Peyer's patch (tissue), 4 donors: ENCODE results near the gene AHRR. TPM values are rescaled to one million over a fixed set of nuclear protein-coding genes. Genes with fewer than 3 reads are reported as not detected.
"Not testable (repeated sequence)": the region's sequence is repeated elsewhere in the genome, so short reads cannot be mapped to it uniquely, and the experiment has no call there.

ENCODE experiments used
- DNase-seq, 3 donors: peaks; one replicate each; pipeline ENCODE4 v3.0.0-alpha.2; 2017 to 2019
- H3K27ac ChIP-seq, 4 donors: fragments of 200-600 bp; sonication (generic); one replicate each; pipeline ENCODE4 v1.5.1; 2016 to 2019
- H3K27me3 ChIP-seq, 2 donors: fragments of 200-600 bp; sonication (generic); one replicate each; pipeline ENCODE4 v1.5.1; 2019
- H3K36me3 ChIP-seq, 3 donors: fragments of 200-600 bp; sonication (generic); one replicate each; pipeline ENCODE4 v1.5.1; 2016 to 2019
- H3K4me1 ChIP-seq, 4 donors: fragments of 200-600 bp; sonication (generic); one replicate each; pipeline ENCODE4 v1.5.1; 2016 to 2019
- H3K4me3 ChIP-seq, 4 donors: fragments of 200-600 bp; sonication (generic); 1 replicate in 3 of 4; 2 replicates in 1 of 4; pipeline ENCODE4 v1.5.1; 2016 to 2019; ENCODE audit warnings: mild to moderate bottlenecking in 1 of 4
- H3K9me3 ChIP-seq, 4 donors: fragments of 200-600 bp; sonication (generic); one replicate each; pipeline ENCODE4 v1.5.1; 2016 to 2019; ENCODE audit warnings: mild to moderate bottlenecking in 1 of 4
- CTCF ChIP-seq, 6 experiments: fragments of 450-650 bp in 4 of 6; fragments of 200-600 bp in 2 of 6; sonication (generic) in 1 of 6; IDR thresholded peaks; one replicate each; pipeline ENCODE4 v1.5.1; 2017 to 2019; ENCODE audit warnings: antibody characterized with exemption in 6 of 6, mild to moderate bottlenecking in 3 of 6, moderate library complexity in 1 of 6
- POLR2A ChIP-seq, 2 donors: fragments of 450-650 bp; IDR thresholded peaks; one replicate each; pipeline ENCODE4 v1.5.1; 2017; ENCODE audit warnings: antibody characterized with exemption in 2 of 2, mild to moderate bottlenecking in 2 of 2, moderate library complexity in 2 of 2
- total RNA-seq, 4 donors: library from RNA; depleted of rRNA; stranded (reverse); fragments of >200 nt; gene quantifications; one replicate each; pipeline ENCODE4 v1.1.0, GENCODE V29; 2016

The AHRR gene
- total RNA-seq, 4 donors from 2014 or later, result 1.6 to 28.1 (median 2.4) TPM

GRCh38 chr5:378301-378891, 56.9 kb downstream of the AHRR start:
- peaks cover 0 to 7% (median 3%) of the 10 kb centered on the region in 4 donors for H3K4me1 ChIP-seq
- peak in 2 of 3 donors; percentile 6 to 39 for DNase-seq
- peaks cover 0 to 4% of the 10 kb centered on the region in 2 donors for H3K27me3 ChIP-seq
- no peak overlapping the region for H3K4me3 ChIP-seq
- H3K36me3 ChIP-seq, result no peaks in the 10 kb centered on the region
- H3K9me3 ChIP-seq, result no peaks in the 10 kb centered on the region
- no peak overlapping the region for H3K27ac ChIP-seq
- TF ChIP-seq CTCF (IDR thresholded peaks at IDR 0.05) (no peak), POLR2A (IDR thresholded peaks at IDR 0.05) (no peak)

DNA sequence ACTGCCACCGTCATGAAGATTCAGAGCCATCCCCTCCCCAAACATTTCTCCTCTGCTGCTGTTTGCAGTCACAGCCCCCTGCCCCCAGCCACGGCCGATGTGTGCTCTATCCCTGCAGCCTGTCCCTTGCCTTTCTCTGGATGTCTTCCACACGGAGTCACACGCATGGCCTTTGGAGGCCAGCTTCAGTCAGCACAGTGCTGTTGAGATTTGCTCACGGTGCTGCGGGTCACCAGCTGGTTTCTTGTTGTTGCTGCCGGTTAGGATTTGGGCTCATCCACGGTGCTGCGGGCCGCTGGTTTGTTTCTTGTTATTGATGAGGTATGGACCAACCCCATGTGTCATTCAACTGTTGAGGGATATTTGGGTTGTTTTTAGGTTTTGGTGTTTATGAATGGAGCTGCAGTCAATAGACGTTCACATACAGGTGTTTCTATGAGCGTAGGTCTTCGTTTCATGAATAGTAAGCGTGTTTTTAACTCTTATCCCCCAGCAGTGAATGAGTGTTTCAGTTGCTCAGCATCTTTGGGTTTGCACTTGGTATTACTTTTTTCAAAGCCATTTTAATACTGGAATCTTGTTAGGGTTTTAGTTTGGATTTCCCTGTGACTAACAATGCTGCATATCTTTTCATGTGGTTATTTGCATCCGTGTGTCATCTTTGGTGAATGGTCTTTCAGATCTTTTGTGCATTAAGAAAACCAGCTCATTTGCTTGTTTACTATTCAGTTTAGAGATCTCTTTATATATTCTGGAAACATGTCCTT, 57.6 kb downstream of the AHRR start:
- Histone ChIP-seq H3K4me1 (peaks cover 0 to 2% (median under 1%) of the 10 kb centered on the region in 4 donors), H3K36me3 (no peaks in the 10 kb centered on the region), H3K27me3 (peaks cover 0 to under 1% of the 10 kb centered on the region in 2 donors), H3K27ac (no peak overlapping the region), H3K9me3 (no peaks in the 10 kb centered on the region), H3K4me3 (no peak overlapping the region)
- TF ChIP-seq POLR2A (IDR thresholded peaks at IDR 0.05) (no peak), CTCF (IDR thresholded peaks at IDR 0.05) (no peak)
- peak in 2 of 3 donors; percentile 11 to 31 for DNase-seq

DNA sequence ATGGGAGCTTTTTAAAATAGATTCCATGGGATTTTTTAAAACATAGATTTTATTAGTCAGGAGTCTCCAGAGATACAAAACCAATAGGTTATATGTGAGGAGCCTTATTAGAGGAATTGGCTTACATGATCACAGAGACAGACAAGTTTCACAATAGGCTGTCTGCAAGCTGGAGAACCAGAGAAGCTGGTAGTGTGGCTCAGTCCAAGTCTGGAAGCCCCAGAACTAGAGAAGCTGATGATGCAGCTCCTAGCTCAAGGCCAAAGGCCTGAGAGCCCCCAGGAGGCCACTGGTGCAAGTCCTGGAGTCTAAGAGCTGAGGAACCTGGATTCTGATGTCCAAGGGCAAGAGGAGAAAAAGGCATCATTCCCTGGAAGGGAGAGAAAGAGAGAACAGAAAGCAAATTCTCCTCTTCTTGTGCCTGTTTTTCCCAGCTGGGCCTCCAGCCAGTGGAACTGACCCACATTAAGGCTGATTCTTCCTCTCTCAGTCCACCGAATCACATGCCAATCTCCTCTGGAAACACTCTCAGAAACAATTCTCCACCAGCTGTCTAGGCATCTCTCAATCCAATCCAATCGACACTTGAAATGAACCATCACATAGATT, 59.3 kb downstream of the AHRR start:
- no peaks in the 10 kb centered on the region for H3K27me3 ChIP-seq
- no peaks in the 10 kb centered on the region for H3K9me3 ChIP-seq
- DNase-seq, result peak in 2 of 3 donors; percentile 22 to 37
- H3K36me3 ChIP-seq, result no peaks in the 10 kb centered on the region
- TF ChIP-seq POLR2A (IDR thresholded peaks at IDR 0.05) (no peak), CTCF (IDR thresholded peaks at IDR 0.05) (no peak)
- no peaks in the 10 kb centered on the region for H3K4me1 ChIP-seq
- no peak overlapping the region for H3K27ac ChIP-seq
- H3K4me3 ChIP-seq, result no peak overlapping the region

GRCh38 chr5:383066-383465, 61.6 kb downstream of the AHRR start:
- no peak overlapping the region for H3K4me3 ChIP-seq
- no peaks in the 10 kb centered on the region for H3K27me3 ChIP-seq
- H3K36me3 ChIP-seq, result no peaks in the 10 kb centered on the region
- no peak for DNase-seq
- no peaks in the 10 kb centered on the region for H3K4me1 ChIP-seq
- H3K27ac ChIP-seq, result no peak overlapping the region
- TF ChIP-seq CTCF (IDR thresholded peaks at IDR 0.05) (no peak), POLR2A (IDR thresholded peaks at IDR 0.05) (no peak)
- H3K9me3 ChIP-seq, result no peaks in the 10 kb centered on the region

GRCh38 chr5:383621-384020, 62.1 kb downstream of the AHRR start:
- H3K4me1 ChIP-seq, result no peaks in the 10 kb centered on the region
- no peaks in the 10 kb centered on the region for H3K9me3 ChIP-seq
- no peak overlapping the region for H3K27ac ChIP-seq
- TF ChIP-seq POLR2A (IDR thresholded peaks at IDR 0.05) (no peak), CTCF (IDR thresholded peaks at IDR 0.05) (no peak)
- H3K27me3 ChIP-seq, result no peaks in the 10 kb centered on the region
- H3K36me3 ChIP-seq, result no peaks in the 10 kb centered on the region
- H3K4me3 ChIP-seq, result no peak overlapping the region
- peak in 1 of 3 donors; percentile 7 for DNase-seq

DNA sequence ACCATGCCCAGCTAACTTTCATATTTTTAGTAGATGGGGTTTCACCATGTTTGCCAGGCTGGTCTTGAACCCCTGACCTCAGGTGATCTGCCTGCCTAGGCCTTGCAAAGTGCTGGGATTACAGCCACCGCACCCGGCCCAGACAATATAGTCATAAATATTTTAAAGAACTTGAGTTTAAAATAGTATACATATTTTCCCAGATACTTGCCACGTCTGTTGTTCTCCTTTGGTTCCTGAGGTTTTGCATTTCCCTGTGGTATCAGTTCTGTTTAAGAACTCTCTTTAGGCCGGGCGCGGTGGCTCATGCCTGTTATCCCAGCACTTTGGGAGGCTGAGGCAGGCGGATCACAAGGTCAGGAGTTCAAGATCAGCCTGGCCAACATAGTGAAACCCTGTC, 63.1 kb downstream of the AHRR start:
- not testable (repeated sequence) for H3K9me3 ChIP-seq, H3K36me3 ChIP-seq, H3K27ac ChIP-seq, H3K4me3 ChIP-seq, H3K27me3 ChIP-seq, H3K4me1 ChIP-seq
- peak in 2 of 3 donors; percentile 10 to 19 for DNase-seq
